ENCODE results near the gene COPS8.

COPS8 gene

GRCh38 chr2:237057107-237057506, 28.6 kb upstream of the COPS8 start:
- no peak for TF ChIP-seq CTCF (IDR thresholded peaks at IDR 0.05; ENCODE audit: low read depth, low read length, missing control alignments)
- H3K4me3 ChIP-seq (ENCODE audit: low read depth, low read length), result no peak overlapping the region
- DNase-seq (ENCODE audit: low read depth), result no peak
- in situ Hi-C loops (cut with HindIII; ENCODE audit: low sequenced_read_pairs), result loop anchor here (25.0 kb wide), 1 partner anchor 1270 kb away; no protein-coding TSS in a partner anchor

- DNase-seq (ENCODE audit: low read depth), result no peak
- H3K4me3 ChIP-seq (ENCODE audit: low read depth, low read length), result no peak overlapping the region
- no peak for TF ChIP-seq CTCF (IDR thresholded peaks at IDR 0.05; ENCODE audit: low read depth, low read length, missing control alignments)
- in situ Hi-C loops (cut with HindIII; ENCODE audit: low sequenced_read_pairs), result loop anchor here (25.0 kb wide), 1 partner anchor 1271 kb away; no protein-coding TSS in a partner anchor
Measured at GRCh38 chr2:237057893-237058300, 27.8 kb upstream of the COPS8 start.

GRCh38 chr2:237058423-237058822, 27.3 kb upstream of the COPS8 start:
- no peak for TF ChIP-seq CTCF (IDR thresholded peaks at IDR 0.05; ENCODE audit: low read depth, low read length, missing control alignments)
- in situ Hi-C loops (cut with HindIII; ENCODE audit: low sequenced_read_pairs), result loop anchor here (25.0 kb wide), 1 partner anchor 1271 kb away; no protein-coding TSS in a partner anchor
- DNase-seq (ENCODE audit: low read depth), result no peak
- no peak overlapping the region for H3K4me3 ChIP-seq (ENCODE audit: low read depth, low read length)

- in situ Hi-C loops (cut with HindIII; ENCODE audit: low sequenced_read_pairs), result loop anchor here (25.0 kb wide), 1 partner anchor 1272 kb away; no protein-coding TSS in a partner anchor
- H3K4me3 ChIP-seq (ENCODE audit: low read depth, low read length), result no peak overlapping the region
- no peak for DNase-seq (ENCODE audit: low read depth)
- no peak for TF ChIP-seq CTCF (IDR thresholded peaks at IDR 0.05; ENCODE audit: low read depth, low read length, missing control alignments)
Measured at GRCh38 chr2:237059155-237059875, 26.4 kb upstream of the COPS8 start.

- peak; percentile 71 for TF ChIP-seq CTCF (IDR thresholded peaks at IDR 0.05; ENCODE audit: low read depth, low read length, missing control alignments)
- DNase-seq (ENCODE audit: low read depth), result peak; percentile 74
- in situ Hi-C loops (cut with HindIII; ENCODE audit: low sequenced_read_pairs), result loop anchor here (25.0 kb wide), 1 partner anchor 1273 kb away; no protein-coding TSS in a partner anchor
- no peak overlapping the region for H3K4me3 ChIP-seq (ENCODE audit: low read depth, low read length)
Measured at GRCh38 chr2:237060534-237061312, 25.0 kb upstream of the COPS8 start.

GRCh38 chr2:237061356-237061755, 24.3 kb upstream of the COPS8 start:
- in situ Hi-C loops (cut with HindIII; ENCODE audit: low sequenced_read_pairs), result loop anchor here (25.0 kb wide), 1 partner anchor 1274 kb away; no protein-coding TSS in a partner anchor
- no peak for DNase-seq (ENCODE audit: low read depth)
- no peak overlapping the region for H3K4me3 ChIP-seq (ENCODE audit: low read depth, low read length)
- no peak for TF ChIP-seq CTCF (IDR thresholded peaks at IDR 0.05; ENCODE audit: low read depth, low read length, missing control alignments)
